Esophagus mucosa (tissue), 1 donor: ENCODE results near the gene KRT80. TPM values are rescaled to one million over a fixed set of nuclear protein-coding genes. Genes with fewer than 3 reads are reported as not detected.

Experiments used
- ATAC-seq: fragments of 200-7000 bp; cut with Tn5 transposase; one replicate; pipeline ENCODE4 v1.9.1; 2020
- total RNA-seq: library from RNA; stranded (reverse); gene quantifications from one replicate; pipeline ENCODE4 v1.2.4, GENCODE V29; 2023
- donor health status: DM: yes; HTN: yes; CAD: no.

KRT80 gene
- total RNA-seq, 1 donor from 2014 or later: 17.9 TPM

GRCh38 chr12:52228931-52229330 lies 37.1 kb upstream of the KRT80 start:
- ATAC-seq: no peak

DNA sequence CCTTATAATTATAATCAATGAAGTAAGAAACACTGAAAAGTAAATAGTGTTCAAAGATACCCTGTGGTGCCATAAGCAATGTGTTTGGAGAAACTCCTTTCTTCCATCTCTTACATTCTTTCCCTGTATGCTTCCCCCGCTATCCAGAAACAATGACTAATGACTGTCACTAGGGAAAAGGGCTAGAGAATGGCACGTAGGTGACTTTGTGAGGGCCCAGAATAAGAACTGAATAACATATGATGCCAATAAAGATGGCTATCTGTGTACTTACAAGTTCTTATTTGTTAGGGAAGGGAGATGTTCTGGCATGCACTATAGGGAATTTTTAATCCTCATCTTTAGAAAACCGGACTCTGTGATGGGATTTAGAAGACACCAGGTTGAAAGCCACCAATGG lies 36.6 kb upstream of the KRT80 start:
- ATAC-seq: no peak

DNA sequence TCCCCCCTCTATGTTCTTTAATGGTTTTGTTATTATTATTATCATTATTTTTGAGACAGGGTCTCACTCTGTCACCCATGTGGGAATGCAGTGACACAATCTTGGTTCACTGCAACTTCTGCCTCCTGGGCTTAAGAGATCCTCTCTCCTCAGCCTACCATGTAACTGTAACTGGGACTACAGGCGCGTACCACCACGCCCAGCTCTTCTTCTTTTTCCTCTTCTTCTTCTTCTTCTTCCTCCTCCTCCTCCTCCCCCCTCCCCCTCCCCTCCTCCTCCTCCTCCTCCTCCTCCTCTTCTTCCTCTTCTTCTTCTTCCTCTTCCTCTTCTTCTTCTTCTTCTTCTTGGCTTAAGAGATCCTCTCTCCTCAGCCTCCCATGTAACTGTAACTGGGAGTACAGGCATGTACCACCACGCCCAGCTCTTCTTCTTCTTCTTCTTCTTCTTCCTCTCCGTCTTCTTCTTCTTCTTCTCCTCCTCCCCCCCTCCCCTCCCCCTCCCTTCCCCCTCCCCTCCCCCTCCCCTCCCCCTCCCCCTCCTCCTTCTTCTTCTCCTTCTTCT lies 35.9 kb upstream of the KRT80 start:
- no peak for ATAC-seq

DNA sequence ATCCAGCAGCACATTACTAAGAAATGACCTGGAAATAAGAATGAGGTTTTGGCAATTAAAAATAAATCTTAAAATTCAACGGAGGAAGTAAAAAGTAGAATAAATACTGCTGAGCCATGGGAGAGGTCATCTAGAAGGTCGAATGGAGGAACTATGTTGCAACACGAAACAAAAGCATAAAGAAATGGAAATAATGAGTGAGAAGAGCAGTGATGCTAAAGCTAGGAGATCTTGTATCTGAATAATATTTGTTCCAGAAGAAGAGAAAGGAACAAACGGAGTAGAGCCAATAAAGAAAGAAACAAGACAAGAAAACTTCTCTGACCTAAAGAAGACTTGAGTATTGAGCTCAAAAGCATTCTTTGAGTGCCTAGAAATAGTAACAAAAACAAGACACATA lies 34.6 kb upstream of the KRT80 start:
- ATAC-seq: no peak

DNA sequence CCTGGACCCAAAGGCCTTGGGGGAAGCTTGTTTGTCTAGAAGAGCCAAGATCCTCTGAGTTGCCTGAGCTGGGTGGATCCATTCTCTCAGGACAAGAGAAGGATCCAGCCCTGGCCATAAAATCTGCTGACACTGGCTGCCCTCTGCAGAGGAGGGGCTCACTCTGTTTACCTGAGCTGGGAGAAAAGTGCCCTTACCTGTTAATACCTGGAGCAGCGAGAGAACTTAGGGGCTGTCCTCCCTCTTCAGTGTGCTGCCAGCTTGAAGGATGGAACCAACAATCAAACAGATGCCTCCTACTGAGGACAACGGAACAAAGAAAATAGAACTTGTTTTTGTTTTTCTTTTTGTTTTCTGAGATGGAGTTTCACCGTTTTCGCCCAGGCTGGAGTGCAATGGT lies 33.9 kb upstream of the KRT80 start:
- ATAC-seq: no peak

DNA sequence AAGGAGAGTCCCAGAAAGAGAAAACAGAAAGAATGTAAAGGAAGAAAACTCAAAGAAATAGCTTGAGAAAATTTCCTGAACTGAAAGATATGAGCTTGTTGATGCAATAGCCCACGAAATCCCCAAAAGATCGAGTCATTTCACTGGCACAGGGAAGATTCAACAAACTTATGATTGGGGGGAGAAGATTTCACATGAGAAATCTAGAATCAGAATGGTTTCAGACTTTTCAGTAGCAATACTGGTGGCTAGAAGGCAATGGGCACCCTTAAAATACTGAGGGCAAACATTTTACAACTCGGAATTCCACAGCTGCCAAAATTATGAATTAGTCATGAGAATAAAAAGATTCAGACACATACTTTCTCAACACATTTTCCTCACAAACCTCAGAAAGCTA lies 32.3 kb upstream of the KRT80 start:
- ATAC-seq: no peak

- ATAC-seq: no peak
These were observed 31.7 kb upstream of the KRT80 start for GRCh38 chr12:52223406-52224039.

DNA sequence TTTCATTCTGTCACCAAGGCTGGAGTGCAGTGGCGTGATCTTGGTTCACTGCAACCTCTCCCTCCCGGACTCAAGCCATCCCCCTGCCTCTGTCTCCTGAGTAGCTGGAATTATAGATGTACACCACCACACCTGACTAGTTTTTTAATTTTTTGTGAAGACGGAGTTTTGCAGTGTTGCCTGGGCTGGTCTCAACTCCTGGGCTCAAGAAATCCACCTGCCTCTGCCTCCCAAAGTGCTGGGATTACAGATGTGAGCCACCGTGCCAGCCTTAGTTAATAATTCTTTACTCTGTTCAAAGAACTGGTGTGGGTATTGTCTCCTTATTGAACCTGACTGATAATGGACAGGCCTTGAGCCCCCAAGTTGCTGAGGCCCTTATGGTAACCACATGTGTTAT lies 30.9 kb upstream of the KRT80 start:
- ATAC-seq: no peak

- ATAC-seq: peak; percentile 72
These were observed 30.2 kb upstream of the KRT80 start for GRCh38 chr12:52221912-52222457.

DNA sequence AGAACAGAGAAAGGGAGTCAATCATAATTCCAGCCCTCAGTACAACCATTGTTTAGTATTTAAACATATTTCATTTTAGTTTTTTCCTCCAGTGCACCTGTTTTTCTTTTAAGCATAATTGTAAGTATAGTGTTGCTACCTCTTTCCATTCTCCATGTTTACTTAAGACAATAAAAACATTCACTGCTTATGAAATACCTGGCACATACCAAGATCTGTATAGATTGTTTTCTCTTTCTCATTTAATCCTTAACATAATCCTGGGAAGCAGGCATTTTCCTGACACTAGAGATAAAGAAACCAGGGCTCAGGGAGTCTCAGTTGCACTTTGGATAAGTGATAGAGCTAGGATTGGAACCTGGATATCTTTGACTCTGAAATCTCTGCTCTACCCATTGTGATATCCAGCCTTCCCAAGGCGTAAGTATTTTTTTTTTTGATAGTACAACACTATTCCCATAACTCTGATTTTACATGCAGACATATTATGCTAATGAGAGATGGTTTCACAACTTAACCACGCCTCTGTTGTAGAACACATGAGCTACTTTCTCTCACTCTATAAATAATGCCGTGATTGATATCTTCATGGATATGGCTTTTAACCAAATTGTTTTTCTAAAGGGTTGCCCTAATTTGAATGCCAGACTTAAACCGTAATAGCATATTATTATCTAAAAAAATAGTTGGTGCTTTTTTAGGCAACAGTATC lies 29.4 kb upstream of the KRT80 start:
- no peak for ATAC-seq

GRCh38 chr12:52220477-52220876 lies 28.7 kb upstream of the KRT80 start:
- no peak for ATAC-seq

GRCh38 chr12:52218001-52218400 lies 26.2 kb upstream of the KRT80 start:
- no peak for ATAC-seq

DNA sequence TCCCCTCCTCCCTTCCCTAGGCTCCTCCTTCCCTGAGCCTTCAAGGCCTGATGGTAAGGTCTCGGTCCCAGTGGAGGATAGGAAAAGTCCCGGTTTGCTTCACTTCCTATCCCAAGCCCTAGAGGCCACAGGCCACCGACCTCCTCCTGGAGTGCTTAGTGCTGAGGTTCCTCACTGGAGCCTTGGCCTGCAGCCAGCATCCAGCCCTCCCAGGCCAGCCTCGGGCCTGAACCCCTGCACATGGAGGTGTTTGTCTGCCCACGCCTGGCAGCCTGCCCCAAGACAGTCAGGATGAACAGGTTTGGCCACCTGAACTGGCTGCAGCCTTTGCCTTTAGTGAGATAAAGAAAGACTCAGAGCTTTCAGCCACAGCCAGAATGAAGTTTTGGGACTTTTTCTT lies 25.4 kb upstream of the KRT80 start:
- peak; percentile 60 for ATAC-seq

GRCh38 chr12:52216807-52217206 lies 25.0 kb upstream of the KRT80 start:
- no peak for ATAC-seq

GRCh38 chr12:52216100-52216499 lies 24.3 kb upstream of the KRT80 start:
- no peak for ATAC-seq

DNA sequence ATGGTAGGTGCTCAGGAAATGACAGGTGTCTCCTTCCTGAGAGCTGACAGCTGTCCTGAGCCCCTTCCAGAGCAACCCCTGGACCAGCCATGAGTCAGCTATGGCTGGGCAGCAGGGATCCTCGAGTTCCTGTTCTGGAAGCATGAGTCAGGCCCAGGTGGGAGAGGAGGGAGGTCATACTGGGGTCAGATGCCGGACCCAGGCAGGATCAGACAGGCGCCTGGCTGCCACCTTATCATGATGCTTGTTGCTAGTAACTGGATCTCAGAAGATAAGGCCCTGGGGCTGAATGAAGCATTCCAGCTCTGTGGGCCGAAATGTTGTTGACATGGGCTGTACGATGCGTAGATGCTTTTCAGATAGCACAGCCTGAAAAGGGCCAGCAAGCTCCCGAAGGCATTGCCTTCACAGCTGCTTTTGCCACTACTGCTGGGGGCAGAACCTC lies 23.8 kb upstream of the KRT80 start:
- peak; percentile 62 for ATAC-seq

DNA sequence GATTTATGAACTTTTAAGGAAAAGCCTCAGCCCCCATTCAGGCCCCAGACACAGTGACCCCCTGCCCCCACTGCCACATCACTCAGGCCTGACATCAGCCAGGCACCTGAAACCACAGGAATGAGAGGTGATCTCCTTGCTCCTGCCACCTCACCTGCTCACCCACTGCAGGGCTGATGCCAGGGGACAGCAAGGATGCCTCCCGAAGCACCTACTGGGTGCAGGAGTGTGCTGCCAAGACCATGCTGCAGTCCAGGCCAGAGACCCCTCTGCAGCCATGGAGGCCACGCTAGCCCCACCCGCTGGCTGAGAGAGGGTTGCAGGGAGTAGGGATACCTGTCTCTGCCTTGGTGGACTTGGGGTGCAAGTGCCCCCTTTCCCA lies 22.6 kb upstream of the KRT80 start:
- no peak for ATAC-seq

DNA sequence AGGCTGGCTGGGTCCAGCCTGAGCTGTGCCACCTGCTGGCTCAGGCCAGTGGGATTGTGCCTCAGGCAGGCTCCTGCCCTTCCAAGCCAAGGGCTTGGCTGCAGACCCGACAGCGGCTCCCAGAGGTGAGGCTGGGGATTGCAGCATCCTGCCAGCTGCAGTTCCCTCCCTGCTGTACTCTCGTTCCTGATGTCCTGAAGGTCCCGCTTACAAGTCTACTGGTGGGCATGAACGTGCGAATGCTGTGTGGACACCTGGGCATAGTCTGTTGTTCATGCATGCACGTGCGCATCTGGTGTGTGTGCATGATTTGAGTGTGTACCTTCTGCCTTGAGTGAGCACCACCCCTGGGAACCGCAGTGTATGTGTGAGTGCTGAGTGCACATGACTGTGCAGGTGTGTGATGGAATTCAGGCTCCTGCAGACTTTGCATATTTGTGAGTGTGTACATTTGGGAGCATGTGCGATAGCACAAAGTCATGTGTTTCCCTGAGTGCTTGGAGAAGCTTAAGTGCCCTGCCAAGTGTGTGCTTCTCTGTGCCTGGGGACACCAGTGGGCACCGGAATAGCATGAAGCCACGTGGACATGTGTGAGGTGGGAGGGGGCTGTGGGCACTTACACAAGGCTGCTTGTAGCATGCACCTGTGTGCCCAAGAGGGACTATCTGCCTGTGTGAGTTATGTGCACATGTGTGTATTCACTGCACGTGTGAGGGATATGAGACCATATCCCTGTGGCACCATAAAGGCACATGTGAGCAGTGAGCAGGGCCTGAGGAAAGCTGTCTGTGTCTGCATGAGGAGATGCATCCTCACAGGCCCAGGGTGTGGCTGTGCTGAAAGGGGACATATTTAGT lies 22.0 kb upstream of the KRT80 start:
- ATAC-seq: peak; percentile 45

GRCh38 chr12:52212701-52213563 lies 21.1 kb upstream of the KRT80 start:
- ATAC-seq: no peak

- no peak for ATAC-seq
These were observed 20.1 kb upstream of the KRT80 start for GRCh38 chr12:52211716-52212585.
